RWPE1 (cell line): ENCODE measurements around the gene CYSLTR2.

ENCODE experiments used
- CTCF ChIA-PET: fragments of 350-600 bp; sonication (Branson Sonifier 250); formaldehyde crosslinking; extraction: SDS; loops from one replicate; lab custom pipeline; 2021; lab: Yijun Ruan, JAX
- POLR2A ChIA-PET: fragments of 400-600 bp; formaldehyde crosslinking; extraction: SDS; loops from one replicate; lab custom pipeline; 2020; ENCODE audit warnings: antibody characterized with exemption; ENCODE audit not compliant: low non-redundant PET; lab: Yijun Ruan, JAX
- DNase-seq: peaks from one replicate; pipeline ENCODE4 v3.0.0; 2012; ENCODE audit warnings: low spot score
- H3K27ac ChIP-seq: fragments of 450-650 bp; 2 replicates; pipeline ENCODE4 v1.5.1; 2017
- TF ChIP-seq, protein P1 (sequence below): fragments of 450-650 bp; conservative IDR thresholded peaks from 2 replicates; pipeline ENCODE4 v1.5.1; 2017; ENCODE audit warnings: low read depth, mild to moderate bottlenecking

Gene CYSLTR2, protein sequence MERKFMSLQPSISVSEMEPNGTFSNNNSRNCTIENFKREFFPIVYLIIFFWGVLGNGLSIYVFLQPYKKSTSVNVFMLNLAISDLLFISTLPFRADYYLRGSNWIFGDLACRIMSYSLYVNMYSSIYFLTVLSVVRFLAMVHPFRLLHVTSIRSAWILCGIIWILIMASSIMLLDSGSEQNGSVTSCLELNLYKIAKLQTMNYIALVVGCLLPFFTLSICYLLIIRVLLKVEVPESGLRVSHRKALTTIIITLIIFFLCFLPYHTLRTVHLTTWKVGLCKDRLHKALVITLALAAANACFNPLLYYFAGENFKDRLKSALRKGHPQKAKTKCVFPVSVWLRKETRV

GRCh38 chr13:48653472-48653939 lies at the start of gene CYSLTR2:
Gene CYSLTR2, plus strand, starts transcription at chr13:48653929. Its CDS starts 52,889 bp downstream, at chr13:48706818.
- ChIA-PET POLR2A (no interaction called here), CTCF (no interaction called here)
- no peak within 1 kb of the TSS for H3K27ac ChIP-seq
- TF ChIP-seq, protein P1, sequence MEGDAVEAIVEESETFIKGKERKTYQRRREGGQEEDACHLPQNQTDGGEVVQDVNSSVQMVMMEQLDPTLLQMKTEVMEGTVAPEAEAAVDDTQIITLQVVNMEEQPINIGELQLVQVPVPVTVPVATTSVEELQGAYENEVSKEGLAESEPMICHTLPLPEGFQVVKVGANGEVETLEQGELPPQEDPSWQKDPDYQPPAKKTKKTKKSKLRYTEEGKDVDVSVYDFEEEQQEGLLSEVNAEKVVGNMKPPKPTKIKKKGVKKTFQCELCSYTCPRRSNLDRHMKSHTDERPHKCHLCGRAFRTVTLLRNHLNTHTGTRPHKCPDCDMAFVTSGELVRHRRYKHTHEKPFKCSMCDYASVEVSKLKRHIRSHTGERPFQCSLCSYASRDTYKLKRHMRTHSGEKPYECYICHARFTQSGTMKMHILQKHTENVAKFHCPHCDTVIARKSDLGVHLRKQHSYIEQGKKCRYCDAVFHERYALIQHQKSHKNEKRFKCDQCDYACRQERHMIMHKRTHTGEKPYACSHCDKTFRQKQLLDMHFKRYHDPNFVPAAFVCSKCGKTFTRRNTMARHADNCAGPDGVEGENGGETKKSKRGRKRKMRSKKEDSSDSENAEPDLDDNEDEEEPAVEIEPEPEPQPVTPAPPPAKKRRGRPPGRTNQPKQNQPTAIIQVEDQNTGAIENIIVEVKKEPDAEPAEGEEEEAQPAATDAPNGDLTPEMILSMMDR, result no peak
- DNase-seq, result no peak

- CTCF ChIA-PET, result interaction anchor here (0.6 kb wide), 1 partner anchor 35 kb away, joined by 3 read pairs; no protein-coding TSS in a partner anchor
- H3K27ac ChIP-seq, result no peak overlapping the region
- POLR2A ChIA-PET, result no interaction called here
- TF ChIP-seq, protein P1, result no peak
- no peak for DNase-seq
These were observed 38.7 kb upstream of the CYSLTR2 start for GRCh38 chr13:48615049-48615448.

- POLR2A ChIA-PET, result no interaction called here
- TF ChIP-seq, protein P1, result no peak
- no peak for DNase-seq
- CTCF ChIA-PET, result no interaction called here
- H3K27ac ChIP-seq, result no peak overlapping the region
These were observed 34.8 kb upstream of the CYSLTR2 start for GRCh38 chr13:48618937-48619336.

- TF ChIP-seq, protein P1, result no peak
- H3K27ac ChIP-seq, result no peak overlapping the region
- ChIA-PET POLR2A (no interaction called here), CTCF (no interaction called here)
- DNase-seq, result no peak
These were observed 32.7 kb upstream of the CYSLTR2 start for GRCh38 chr13:48621056-48621455.

DNA sequence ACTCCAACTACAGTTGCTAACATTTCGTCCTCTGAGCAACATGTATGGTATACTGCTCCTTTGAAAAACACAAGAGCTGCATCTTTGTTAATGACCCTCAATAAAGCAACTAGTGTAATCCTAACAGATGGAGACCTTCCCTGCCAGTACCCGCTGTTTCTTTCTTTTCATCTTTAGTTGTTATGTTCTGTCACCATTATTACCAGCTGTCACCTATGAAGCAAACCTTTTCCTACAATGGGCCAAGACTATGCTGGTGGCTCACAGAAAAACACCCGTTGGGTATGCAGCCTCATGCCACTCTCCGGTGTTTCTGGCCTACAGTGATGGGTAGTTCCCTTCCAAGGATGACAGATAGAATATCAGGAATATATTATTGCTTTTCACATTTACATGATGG lies 29.7 kb upstream of the CYSLTR2 start:
- H3K27ac ChIP-seq, result no peak overlapping the region
- TF ChIP-seq, protein P1, result no peak
- POLR2A ChIA-PET, result no interaction called here
- CTCF ChIA-PET, result interaction anchor here (0.6 kb wide), 1 partner anchor 439 kb away, joined by 3 read pairs; no protein-coding TSS in a partner anchor
- DNase-seq, result no peak

GRCh38 chr13:48624858-48625257 lies 28.9 kb upstream of the CYSLTR2 start:
- DNase-seq, result no peak
- POLR2A ChIA-PET, result no interaction called here
- TF ChIP-seq, protein P1, result no peak
- CTCF ChIA-PET, result no interaction called here
- no peak overlapping the region for H3K27ac ChIP-seq
